ENCODE data around the gene IARS1.

DNA sequence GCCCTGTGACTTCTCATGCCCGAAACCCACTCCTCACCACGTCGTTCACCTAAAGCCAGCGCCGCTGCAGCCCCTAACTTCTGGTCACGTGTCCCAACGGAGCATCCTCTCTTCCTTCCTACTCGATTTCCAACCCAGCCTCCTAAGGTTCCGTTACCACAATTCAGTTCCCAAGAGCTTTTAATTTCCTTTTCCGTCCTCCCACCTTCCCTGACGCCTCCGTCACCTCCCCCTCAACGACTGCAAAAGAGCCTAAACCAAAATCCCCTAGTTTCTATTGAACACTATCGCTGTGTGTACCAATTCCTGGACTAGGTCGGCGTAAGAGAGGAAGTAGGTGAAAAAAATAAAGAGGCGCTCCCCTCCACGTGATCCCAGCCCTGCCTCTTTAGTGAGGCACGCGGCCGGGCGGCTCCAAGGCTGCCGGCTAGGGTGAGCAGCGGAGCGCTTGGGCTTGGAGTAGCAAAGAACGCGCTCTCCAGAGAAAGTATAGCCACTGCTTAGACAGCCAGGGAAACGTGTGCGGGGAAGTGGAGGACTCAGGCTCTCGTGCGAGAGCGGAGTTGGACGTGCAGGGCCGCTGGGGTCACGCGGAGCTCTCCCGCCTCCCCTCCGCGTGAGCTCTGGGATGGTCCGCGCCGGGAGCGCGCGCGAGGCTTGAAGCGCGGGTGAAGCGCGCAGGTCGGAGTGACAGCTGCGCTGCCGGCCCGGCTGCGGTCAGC lies 31.9 kb upstream of the IARS1 start, which contains the start of the genes CENPP and NOL8:
- TF ChIP-seq, protein P1, sequence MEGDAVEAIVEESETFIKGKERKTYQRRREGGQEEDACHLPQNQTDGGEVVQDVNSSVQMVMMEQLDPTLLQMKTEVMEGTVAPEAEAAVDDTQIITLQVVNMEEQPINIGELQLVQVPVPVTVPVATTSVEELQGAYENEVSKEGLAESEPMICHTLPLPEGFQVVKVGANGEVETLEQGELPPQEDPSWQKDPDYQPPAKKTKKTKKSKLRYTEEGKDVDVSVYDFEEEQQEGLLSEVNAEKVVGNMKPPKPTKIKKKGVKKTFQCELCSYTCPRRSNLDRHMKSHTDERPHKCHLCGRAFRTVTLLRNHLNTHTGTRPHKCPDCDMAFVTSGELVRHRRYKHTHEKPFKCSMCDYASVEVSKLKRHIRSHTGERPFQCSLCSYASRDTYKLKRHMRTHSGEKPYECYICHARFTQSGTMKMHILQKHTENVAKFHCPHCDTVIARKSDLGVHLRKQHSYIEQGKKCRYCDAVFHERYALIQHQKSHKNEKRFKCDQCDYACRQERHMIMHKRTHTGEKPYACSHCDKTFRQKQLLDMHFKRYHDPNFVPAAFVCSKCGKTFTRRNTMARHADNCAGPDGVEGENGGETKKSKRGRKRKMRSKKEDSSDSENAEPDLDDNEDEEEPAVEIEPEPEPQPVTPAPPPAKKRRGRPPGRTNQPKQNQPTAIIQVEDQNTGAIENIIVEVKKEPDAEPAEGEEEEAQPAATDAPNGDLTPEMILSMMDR (IDR thresholded peaks at IDR 0.05; ENCODE audit: low read depth, low read length): no peak
- no peak for TF ChIP-seq EZH2phosphoT487 (IDR thresholded peaks at IDR 0.05; ENCODE audit: low read depth)
